Activated CD8-positive, alpha-beta memory T cell treated with anti-CD3 and anti-CD28 coated beads, Interleukin-2, amount 10 ng/mL, durations not matched to agents 7 days and 5 days (primary cell): ENCODE measurements around the gene RBM7. TPM values are rescaled to one million over a fixed set of nuclear protein-coding genes. Genes with fewer than 3 reads are reported as not detected.

Experiments used
- ATAC-seq: fragments of 150-1000 bp; cut with Tn5 transposase; one replicate; pipeline ENCODE4 v1.10.0; 2021; ENCODE audit warnings: moderate library complexity
- CTCF ChIA-PET: fragments of 350-600 bp; sonication (Branson Sonifier 250); formaldehyde crosslinking; loops from one replicate; lab custom pipeline; 2021; ENCODE audit warnings: antibody characterized with exemption; lab: Charles Lee
- DNase-seq: peaks from one replicate; pipeline ENCODE4 v3.0.0-alpha.2; 2020
- H3K27ac Mint-ChIP-seq: one replicate; pipeline ENCODE4 v1.8.0; 2021; ENCODE audit warnings: mild to moderate bottlenecking, mixed read lengths
- H3K27me3 Mint-ChIP-seq: one replicate; pipeline ENCODE4 v1.8.0; 2021; ENCODE audit warnings: mixed read lengths
- H3K36me3 Mint-ChIP-seq: one replicate; pipeline ENCODE4 v1.8.0; 2021; ENCODE audit warnings: mild to moderate bottlenecking, mixed read lengths
- H3K4me1 Mint-ChIP-seq: one replicate; pipeline ENCODE4 v1.8.0; 2021; ENCODE audit warnings: mixed read lengths
- H3K4me3 Mint-ChIP-seq: one replicate; pipeline ENCODE4 v1.8.0; 2021; ENCODE audit warnings: mild to moderate bottlenecking, moderate library complexity, mixed read lengths
- H3K9me3 Mint-ChIP-seq: one replicate; pipeline ENCODE4 v1.8.0; 2022; ENCODE audit warnings: low read depth, mixed read lengths
- total RNA-seq, 2 experiments: library from RNA; stranded (reverse); gene quantifications; one replicate each; pipeline ENCODE4 v1.2.3, GENCODE V29; 2021

The RBM7 gene
- total RNA-seq, 2 experiments from 2014 or later = 32.8 to 38.0 TPM

DNA sequence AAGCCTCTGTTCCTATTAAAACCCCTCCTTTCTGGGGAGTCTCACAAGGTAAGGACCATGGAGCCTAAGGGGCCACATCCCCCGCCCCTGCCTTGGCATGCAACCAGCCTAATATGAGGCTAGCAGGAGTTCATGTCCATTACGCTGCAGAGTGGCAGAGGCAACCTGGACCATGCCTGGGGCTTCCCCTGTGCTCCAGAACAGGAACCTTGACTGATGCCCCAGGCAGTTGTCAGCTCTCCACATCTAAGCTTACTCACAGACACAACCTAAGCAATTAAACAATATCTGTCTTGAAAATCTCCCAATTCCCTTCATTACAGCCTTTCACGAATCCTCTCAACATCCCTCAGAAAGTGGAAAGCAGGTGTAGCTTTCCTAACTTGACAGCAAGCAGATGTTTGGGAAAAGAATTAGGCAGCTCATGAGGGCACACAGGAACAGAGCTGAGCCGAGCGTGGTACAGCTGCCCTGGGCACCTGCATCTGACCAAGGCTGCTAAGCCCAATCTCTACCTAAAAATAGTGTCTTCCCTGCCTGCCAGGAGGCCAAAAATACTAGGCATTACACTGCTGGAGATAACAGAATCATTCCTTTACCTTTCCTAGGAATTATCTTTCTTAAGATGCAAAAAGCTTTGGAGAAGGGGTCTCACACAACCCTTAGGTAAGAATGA lies 20.9 kb upstream of the RBM7 start:
- Mint-ChIP-seq H3K36me3 (no peaks in the 10 kb centered on the region), H3K4me3 (no peak overlapping the region), H3K4me1 (no peaks in the 10 kb centered on the region), H3K27me3 (peaks cover 37% of the 10 kb centered on the region), H3K27ac (no peak overlapping the region), H3K9me3 (no peaks in the 10 kb centered on the region)
- ATAC-seq (no peak), DNase-seq (no peak)
- CTCF ChIA-PET = no interaction called here

DNA sequence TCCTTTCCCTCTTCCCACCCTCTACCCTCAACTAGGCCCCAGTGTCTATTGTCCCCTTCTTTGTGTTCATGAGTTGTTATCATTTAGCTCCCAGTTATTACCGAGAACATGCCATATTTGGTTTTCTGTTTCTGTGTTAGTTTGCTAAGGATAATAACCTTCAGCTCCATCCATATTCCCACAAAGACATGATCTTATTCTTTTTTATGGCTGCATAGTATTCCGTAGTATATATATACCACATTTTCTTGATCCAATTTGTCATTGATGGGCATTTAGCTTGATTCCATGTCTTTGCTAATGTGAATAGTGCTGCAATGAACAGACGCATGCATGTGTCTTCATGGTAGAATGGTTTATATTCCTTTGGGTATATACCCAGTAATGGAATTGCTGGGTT lies 18.0 kb upstream of the RBM7 start:
- H3K4me3 Mint-ChIP-seq = no peak overlapping the region
- peaks cover 33% of the 10 kb centered on the region for H3K27me3 Mint-ChIP-seq
- H3K27ac Mint-ChIP-seq = no peak overlapping the region
- ATAC-seq = no peak
- H3K36me3 Mint-ChIP-seq = no peaks in the 10 kb centered on the region
- no peaks in the 10 kb centered on the region for H3K9me3 Mint-ChIP-seq
- CTCF ChIA-PET = no interaction called here
- H3K4me1 Mint-ChIP-seq = no peaks in the 10 kb centered on the region
- no peak for DNase-seq

DNA sequence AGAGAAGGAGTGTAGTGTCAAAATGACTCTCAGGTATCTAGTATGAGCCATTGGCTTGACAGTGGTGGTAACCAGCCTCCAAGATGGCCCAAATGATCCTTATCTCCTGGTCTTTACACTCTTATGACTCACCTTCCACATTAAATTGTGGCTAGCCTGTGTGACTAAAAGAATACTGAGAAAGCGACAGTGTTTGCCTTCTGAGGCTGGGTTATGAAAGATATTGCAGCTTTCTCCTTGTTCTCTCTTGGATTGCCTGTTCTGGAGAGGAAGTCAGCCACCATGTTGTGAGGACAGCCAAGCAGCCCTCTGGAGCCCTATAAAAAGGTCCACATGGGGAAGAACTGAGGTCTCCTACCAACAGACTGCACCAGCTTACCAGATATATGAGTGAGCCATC lies 16.0 kb upstream of the RBM7 start:
- CTCF ChIA-PET = no interaction called here
- Mint-ChIP-seq H3K4me3 (no peak overlapping the region), H3K27me3 (peaks cover 23% of the 10 kb centered on the region), H3K9me3 (no peaks in the 10 kb centered on the region), H3K27ac (no peak overlapping the region), H3K4me1 (no peaks in the 10 kb centered on the region), H3K36me3 (no peaks in the 10 kb centered on the region)
- no peak for DNase-seq
- ATAC-seq = no peak

DNA sequence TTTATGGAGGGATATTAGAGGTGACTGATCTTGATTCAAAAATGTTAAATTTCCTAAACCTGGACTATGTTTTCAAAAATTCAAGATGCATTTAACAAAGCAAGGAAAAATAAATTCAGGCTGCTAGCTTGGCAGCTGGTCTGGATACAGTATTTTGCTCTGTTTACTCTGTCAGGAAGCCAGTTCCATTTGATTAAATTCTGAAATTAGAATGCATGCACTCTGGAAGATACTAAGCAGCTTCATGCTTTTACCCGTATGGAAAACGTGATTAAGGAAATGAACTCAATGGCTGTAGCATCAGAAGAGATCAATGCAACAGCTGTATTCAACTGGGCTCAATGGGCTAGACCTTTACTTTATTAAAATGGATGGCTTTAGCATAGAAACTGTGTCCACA lies 14.3 kb upstream of the RBM7 start:
- H3K27me3 Mint-ChIP-seq = peaks cover 13% of the 10 kb centered on the region
- CTCF ChIA-PET = no interaction called here

DNA sequence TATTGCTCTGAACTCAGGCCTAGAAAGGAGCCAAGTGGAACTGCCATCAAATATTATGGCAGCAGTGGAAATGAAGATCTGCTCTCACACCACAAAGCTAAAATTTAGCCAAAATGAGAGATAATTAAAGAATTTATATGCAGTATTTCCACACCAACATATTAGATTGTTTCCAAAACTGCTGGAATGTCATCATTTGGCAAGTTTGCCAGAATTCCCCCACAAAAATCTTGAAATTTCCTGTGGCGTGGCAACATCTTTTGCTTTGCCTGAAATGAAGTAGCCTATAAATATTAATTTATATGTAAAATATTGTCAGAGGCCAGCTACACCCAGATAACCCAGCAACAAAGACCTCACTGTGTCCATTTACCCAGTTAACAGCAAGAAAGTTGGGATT lies 13.9 kb upstream of the RBM7 start:
- Mint-ChIP-seq H3K4me3 (no peak overlapping the region), H3K27ac (no peak overlapping the region), H3K36me3 (no peaks in the 10 kb centered on the region), H3K27me3 (peaks cover 13% of the 10 kb centered on the region), H3K4me1 (no peaks in the 10 kb centered on the region), H3K9me3 (no peaks in the 10 kb centered on the region)
- DNase-seq (no peak), ATAC-seq (no peak)
- CTCF ChIA-PET = no interaction called here

More for the DNA sequence above, 14.3 kb upstream of the RBM7 start:
- H3K36me3 Mint-ChIP-seq = no peaks in the 10 kb centered on the region
- H3K4me1 Mint-ChIP-seq = no peaks in the 10 kb centered on the region
- ATAC-seq (no peak), DNase-seq (no peak)
- H3K4me3 Mint-ChIP-seq = no peak overlapping the region
- H3K9me3 Mint-ChIP-seq = no peaks in the 10 kb centered on the region
- H3K27ac Mint-ChIP-seq = no peak overlapping the region

GRCh38 chr11:114392735-114393667 lies 7.5 kb upstream of the RBM7 start:
- CTCF ChIA-PET = interaction anchor here (1.2 kb wide), 1 partner anchor 12 kb away, joined by 4 read pairs; no protein-coding TSS in a partner anchor
- DNase-seq = no peak
- Mint-ChIP-seq H3K27ac (no peak overlapping the region), H3K4me1 (peaks cover 6% of the 10 kb centered on the region), H3K27me3 (peaks cover 5% of the 10 kb centered on the region), H3K36me3 (peaks cover 4% of the 10 kb centered on the region), H3K9me3 (no peaks in the 10 kb centered on the region), H3K4me3 (no peak overlapping the region)
- ATAC-seq = no peak

- Mint-ChIP-seq H3K27ac (no peak overlapping the region), H3K9me3 (no peaks in the 10 kb centered on the region), H3K36me3 (peaks cover 20% of the 10 kb centered on the region), H3K27me3 (peaks cover 5% of the 10 kb centered on the region), H3K4me1 (peaks cover 22% of the 10 kb centered on the region), H3K4me3 (no peak overlapping the region)
- no peak for ATAC-seq
- no peak for DNase-seq
- CTCF ChIA-PET = no interaction called here
Observed at GRCh38 chr11:114395736-114396135, 4.7 kb upstream of the RBM7 start.

GRCh38 chr11:114396916-114397315 lies 3.5 kb upstream of the RBM7 start:
- H3K36me3 Mint-ChIP-seq = peaks cover 22% of the 10 kb centered on the region
- H3K9me3 Mint-ChIP-seq = no peaks in the 10 kb centered on the region
- H3K27ac Mint-ChIP-seq = no peak overlapping the region
- no peak overlapping the region for H3K4me3 Mint-ChIP-seq
- peaks cover 23% of the 10 kb centered on the region for H3K4me1 Mint-ChIP-seq
- ATAC-seq (no peak), DNase-seq (no peak)
- CTCF ChIA-PET = no interaction called here
- H3K27me3 Mint-ChIP-seq = peaks cover 5% of the 10 kb centered on the region

GRCh38 chr11:114397349-114397982 lies 3.0 kb upstream of the RBM7 start:
- peaks cover 27% of the 10 kb centered on the region for H3K4me1 Mint-ChIP-seq
- H3K4me3 Mint-ChIP-seq = no peak overlapping the region
- no peak overlapping the region for H3K27ac Mint-ChIP-seq
- no peak for ATAC-seq
- peaks cover 5% of the 10 kb centered on the region for H3K27me3 Mint-ChIP-seq
- CTCF ChIA-PET = no interaction called here
- no peak for DNase-seq
- peaks cover 24% of the 10 kb centered on the region for H3K36me3 Mint-ChIP-seq
- H3K9me3 Mint-ChIP-seq = no peaks in the 10 kb centered on the region

- peaks cover 32% of the 10 kb centered on the region for H3K4me1 Mint-ChIP-seq
- peaks cover 32% of the 10 kb centered on the region for H3K36me3 Mint-ChIP-seq
- ATAC-seq (no peak), DNase-seq (no peak)
- CTCF ChIA-PET = no interaction called here
- no peaks in the 10 kb centered on the region for H3K9me3 Mint-ChIP-seq
- H3K27me3 Mint-ChIP-seq = no peaks in the 10 kb centered on the region
- H3K4me3 Mint-ChIP-seq = peak overlapping the region; percentile 94
- H3K27ac Mint-ChIP-seq = peak overlapping the region; percentile 42
Observed at GRCh38 chr11:114398303-114398920, 2.1 kb upstream of the RBM7 start.

DNA sequence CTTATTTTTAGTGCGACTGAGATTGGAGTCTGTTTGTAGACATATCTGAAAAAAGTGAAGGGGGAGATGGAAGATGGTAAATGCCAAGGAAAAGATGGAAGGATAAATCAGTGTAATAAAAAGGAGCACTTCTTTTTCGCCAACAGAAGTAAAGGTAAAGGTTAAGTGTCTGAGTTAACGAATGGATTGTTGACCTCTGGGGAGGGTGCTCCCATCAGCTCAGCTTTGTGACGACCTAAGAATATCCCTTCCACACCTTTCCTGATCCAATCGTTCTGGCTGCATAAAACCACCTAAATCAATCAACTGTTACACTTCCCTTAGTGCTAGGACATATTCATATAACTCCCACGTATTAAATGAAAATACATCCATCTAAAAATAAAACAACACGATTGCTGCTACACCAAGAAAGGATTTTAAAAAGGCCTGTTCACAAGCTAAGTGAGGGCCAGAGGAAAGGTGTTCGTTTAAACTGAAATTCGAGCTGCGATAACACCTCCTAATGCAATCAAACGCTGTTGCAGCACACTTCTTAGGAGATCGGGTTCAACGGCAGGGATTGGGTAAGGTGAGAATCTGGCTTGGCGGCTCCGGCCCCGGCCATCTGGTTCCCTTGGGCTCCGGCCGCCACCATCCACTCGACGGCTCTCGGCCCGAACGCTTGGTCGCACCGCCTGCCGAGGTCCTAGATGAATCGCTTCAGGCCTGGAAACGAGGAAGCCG lies 813 bp upstream of the RBM7 start:
- Mint-ChIP-seq H3K9me3 (no peaks in the 10 kb centered on the region), H3K36me3 (peaks cover 37% of the 10 kb centered on the region), H3K4me3 (peak overlapping the region; percentile 94), H3K4me1 (peaks cover 39% of the 10 kb centered on the region), H3K27me3 (no peaks in the 10 kb centered on the region), H3K27ac (peak overlapping the region; percentile 99)
- CTCF ChIA-PET = no interaction called here
- DNase-seq (no peak), ATAC-seq (peak; percentile 20)

GRCh38 chr11:114400915-114401223 lies 403 bp downstream of the RBM7 start:
- Mint-ChIP-seq H3K27me3 (no peaks in the 10 kb centered on the region), H3K36me3 (peaks cover 48% of the 10 kb centered on the region), H3K4me1 (peaks cover 45% of the 10 kb centered on the region), H3K27ac (peak overlapping the region; percentile 99), H3K4me3 (peak overlapping the region; percentile 94), H3K9me3 (no peaks in the 10 kb centered on the region)
- ATAC-seq (no peak), DNase-seq (no peak)
- CTCF ChIA-PET = interaction anchor here (1.0 kb wide), 1 partner anchor 38 kb away, joined by 4 read pairs; the partner anchor contains the start of gene REXO2

DNA sequence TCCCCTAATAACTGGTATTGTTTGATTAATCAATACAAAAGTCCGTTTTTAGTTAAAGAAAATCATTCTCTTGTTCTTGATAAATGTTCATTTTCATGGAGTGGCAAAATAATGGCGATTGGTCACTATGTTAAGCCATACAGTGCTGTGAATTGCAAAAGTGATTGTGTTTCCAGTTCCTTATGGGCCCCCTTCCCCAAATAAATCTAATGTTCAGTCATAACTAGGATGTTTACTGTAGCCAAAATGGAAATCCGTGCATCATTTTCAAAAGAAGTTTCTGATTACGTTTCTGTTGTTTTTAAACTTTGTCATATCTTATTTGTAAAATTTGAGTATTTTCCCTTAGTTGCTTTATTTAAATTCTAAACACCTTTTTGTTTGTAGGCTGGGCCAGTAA lies 845 bp downstream of the RBM7 start:
- Mint-ChIP-seq H3K4me1 (peaks cover 48% of the 10 kb centered on the region), H3K36me3 (peaks cover 52% of the 10 kb centered on the region), H3K27me3 (no peaks in the 10 kb centered on the region), H3K27ac (peak overlapping the region; percentile 99), H3K4me3 (peak overlapping the region; percentile 94), H3K9me3 (no peaks in the 10 kb centered on the region)
- no peak for DNase-seq
- CTCF ChIA-PET = no interaction called here
- no peak for ATAC-seq
